Lung (tissue), 12 donors: ENCODE measurements around the gene BAK1. TPM values are rescaled to one million over a fixed set of nuclear protein-coding genes. Genes with fewer than 3 reads are reported as not detected.

ENCODE experiments used
- ATAC-seq: fragments of 200-7000 bp; cut with Tn5 transposase; one replicate; pipeline ENCODE4 v1.9.1; 2020; ENCODE audit warnings: moderate number of reproducible peaks; ENCODE audit not compliant: insufficient read depth, low FRiP score
- DNase-seq, 3 donors: peaks; one replicate each; pipeline ENCODE4 v3.0.0-alpha.2; 2013 to 2017
- H3K27ac ChIP-seq, 2 donors: one replicate each; pipeline ENCODE4 v1.5.1; 2013; ENCODE audit warnings: mild to moderate bottlenecking in 2 of 2, moderate library complexity in 2 of 2, control low read depth in 1 of 2, inconsistent platforms in 1 of 2, low read depth in 1 of 2, low read length in 1 of 2
- H3K27me3 ChIP-seq, 3 donors: one replicate each; pipeline ENCODE4 v1.5.1; 2013; ENCODE audit warnings: low read length in 2 of 3; ENCODE audit not compliant: control insufficient read depth in 3 of 3, insufficient read depth in 3 of 3
- H3K36me3 ChIP-seq, 4 donors: one replicate each; pipeline ENCODE4 v1.5.1; 2013; ENCODE audit warnings: low read length in 4 of 4, mild to moderate bottlenecking in 1 of 4, moderate library complexity in 1 of 4; ENCODE audit not compliant: control insufficient read depth in 4 of 4, insufficient read depth in 4 of 4
- H3K4me1 ChIP-seq, 5 donors: one replicate each; pipeline ENCODE4 v1.5.1; 2013; ENCODE audit warnings: low read length in 5 of 5, mild to moderate bottlenecking in 2 of 5, moderate library complexity in 1 of 5; ENCODE audit not compliant: control insufficient read depth in 5 of 5, insufficient read depth in 5 of 5
- H3K4me3 ChIP-seq: one replicate; pipeline ENCODE4 v1.5.1; 2013; ENCODE audit warnings: mild to moderate bottlenecking, control low read depth, moderate library complexity
- H3K9ac ChIP-seq, 2 donors: one replicate each; pipeline ENCODE4 v1.5.1; 2013; ENCODE audit warnings: low read length in 2 of 2, control low read depth in 1 of 2; ENCODE audit not compliant: insufficient read depth in 1 of 2
- H3K9me3 ChIP-seq, 4 donors: one replicate each; pipeline ENCODE4 v1.5.1; 2013; ENCODE audit warnings: low read length in 3 of 4, mild to moderate bottlenecking in 1 of 4, moderate library complexity in 1 of 4; ENCODE audit not compliant: control insufficient read depth in 4 of 4, insufficient read depth in 3 of 4
- CTCF ChIP-seq: IDR thresholded peaks from 2 replicates; pipeline ENCODE4 v1.5.1; 2012; ENCODE audit warnings: mild to moderate bottlenecking; ENCODE audit errors: control extremely low read depth, extremely low read depth
- WGBS, 2 donors: extraction: QIAGEN DNeasy Blood & Tissue Kit; methylation state at CpG; one replicate each; pipeline ENCODE4 v1.1.7; 2013; 5-methylcytosine and 5-hydroxymethylcytosine counted together
- polyA plus RNA-seq, 2 donors: library from polyadenylated mRNA; stranded (reverse); fragments of 200-250 nt; gene quantifications; one replicate each; pipeline ENCODE4 v1.2.1, GENCODE V29; 2013
- total RNA-seq, 2 donors: library from RNA; depleted of rRNA in 1 of 2; stranded (reverse); fragments of >200 nt in 1 of 2; gene quantifications; one replicate each; pipeline ENCODE4 v1.2.1, GENCODE V29; 2014 to 2021
- donor health status: control.
- donor health status: control.
- donor health status: Bipolar disorder and iron deficiency.
- donor health status: healthy.
- donor health status: DM: yes; HTN: yes; CAD: no.

The BAK1 gene
- total and polyA plus RNA-seq, 4 donors: 7.4 to 25.6 (median 18.9) TPM

- WGBS, 2 donors: 80 to 87% methylated on average over 8 of the region's 8 CpGs
- H3K27ac ChIP-seq: no peak overlapping the region
- H3K9me3 ChIP-seq: no peaks in the 10 kb centered on the region
- H3K36me3 ChIP-seq: no peaks in the 10 kb centered on the region
- H3K27me3 ChIP-seq: no peaks in the 10 kb centered on the region
- peaks cover 3 to 28% (median 13%) of the 10 kb centered on the region in 5 donors for H3K4me1 ChIP-seq
- ATAC-seq (no peak), DNase-seq (no peak)
- no peak for TF ChIP-seq CTCF
- no peak overlapping the region for H3K9ac ChIP-seq
- no peak overlapping the region for H3K4me3 ChIP-seq
Observed at GRCh38 chr6:33613146-33613794, 33.2 kb upstream of the BAK1 start.

- WGBS, 2 donors: 83 to 91% methylated on average over 22 of the region's 22 CpGs
- H3K4me1 ChIP-seq: peaks cover 3 to 34% (median 12%) of the 10 kb centered on the region in 5 donors
- H3K36me3 ChIP-seq: no peaks in the 10 kb centered on the region
- DNase-seq: no peak
- no peak for TF ChIP-seq CTCF
- no peaks in the 10 kb centered on the region for H3K9me3 ChIP-seq
- peak overlapping the region in 1 of 2 donors; percentile 10 for H3K27ac ChIP-seq
- no peaks in the 10 kb centered on the region for H3K27me3 ChIP-seq
- ATAC-seq: no peak
- H3K9ac ChIP-seq: no peak overlapping the region
- H3K4me3 ChIP-seq: no peak overlapping the region
Observed at GRCh38 chr6:33610779-33611732, 31.0 kb upstream of the BAK1 start.

GRCh38 chr6:33610067-33610466, 30.0 kb upstream of the BAK1 start:
- H3K9me3 ChIP-seq: peaks cover 0 to 4% (median 0%) of the 10 kb centered on the region in 4 donors
- H3K4me3 ChIP-seq: no peak overlapping the region
- ATAC-seq (no peak), DNase-seq (no peak)
- H3K9ac ChIP-seq: no peak overlapping the region
- no peaks in the 10 kb centered on the region for H3K27me3 ChIP-seq
- TF ChIP-seq CTCF: no peak
- H3K4me1 ChIP-seq: peaks cover 3 to 34% (median 12%) of the 10 kb centered on the region in 5 donors
- no peaks in the 10 kb centered on the region for H3K36me3 ChIP-seq
- WGBS, 2 donors: 52 to 65% methylated on average over 4 of the region's 4 CpGs
- peak overlapping the region; percentile 25 to 58 for H3K27ac ChIP-seq
